Ascending aorta (tissue), 2 donors: ENCODE results near the gene KPTN. TPM values are rescaled to one million over a fixed set of nuclear protein-coding genes. Genes with fewer than 3 reads are reported as not detected.
A peak's percentile ranks its signal among the peaks of the same experiment; 100 is the strongest.

Experiments used
- DNase-seq, 2 donors: peaks; one replicate each; pipeline ENCODE4 v3.0.0-alpha.2; 2019; ENCODE audit warnings: low spot score in 2 of 2
- H3K27ac ChIP-seq, 2 donors: fragments of 200-600 bp; sonication (generic); one replicate each; pipeline ENCODE4 v1.5.1; 2016 to 2017; ENCODE audit warnings: mild to moderate bottlenecking in 1 of 2
- H3K27me3 ChIP-seq: fragments of 200-600 bp; sonication (generic); one replicate; pipeline ENCODE4 v1.5.1; 2017
- H3K36me3 ChIP-seq, 2 donors: fragments of 200-600 bp; sonication (generic); one replicate each; pipeline ENCODE4 v1.5.1; 2016
- H3K4me1 ChIP-seq, 2 donors: fragments of 200-600 bp; sonication (generic); one replicate each; pipeline ENCODE4 v1.5.1; 2016 to 2017; ENCODE audit warnings: mild to moderate bottlenecking in 1 of 2
- H3K4me3 ChIP-seq, 2 donors: fragments of 200-600 bp; sonication (generic); one replicate each; pipeline ENCODE4 v1.5.1; 2016 to 2017; ENCODE audit warnings: mild to moderate bottlenecking in 1 of 2
- H3K9me3 ChIP-seq, 2 donors: fragments of 200-600 bp; sonication (generic); one replicate each; pipeline ENCODE4 v1.5.1; 2016
- intact Hi-C: fragments of 100-400 bp; cut with DNase I; formaldehyde crosslinking; loops from one replicate; pipeline ENCODE4 v1.15.1; 2023
- total RNA-seq: library from RNA; depleted of rRNA; stranded (reverse); fragments of >200 nt; gene quantifications from one replicate; pipeline ENCODE4 v1.1.0, GENCODE V29; 2016
- TF ChIP-seq, protein P1 (sequence below), 3 experiments: fragments of 200-600 bp in 2 of 3; fragments of 450-650 bp in 1 of 3; sonication (generic) in 2 of 3; IDR thresholded peaks; one replicate each; pipeline ENCODE4 v1.5.1; 2016 to 2019; ENCODE audit warnings: antibody characterized with exemption in 3 of 3, mild to moderate bottlenecking in 1 of 3, moderate library complexity in 1 of 3

KPTN gene
- total RNA-seq, 1 donor from 2014 or later = 26.0 TPM

DNA sequence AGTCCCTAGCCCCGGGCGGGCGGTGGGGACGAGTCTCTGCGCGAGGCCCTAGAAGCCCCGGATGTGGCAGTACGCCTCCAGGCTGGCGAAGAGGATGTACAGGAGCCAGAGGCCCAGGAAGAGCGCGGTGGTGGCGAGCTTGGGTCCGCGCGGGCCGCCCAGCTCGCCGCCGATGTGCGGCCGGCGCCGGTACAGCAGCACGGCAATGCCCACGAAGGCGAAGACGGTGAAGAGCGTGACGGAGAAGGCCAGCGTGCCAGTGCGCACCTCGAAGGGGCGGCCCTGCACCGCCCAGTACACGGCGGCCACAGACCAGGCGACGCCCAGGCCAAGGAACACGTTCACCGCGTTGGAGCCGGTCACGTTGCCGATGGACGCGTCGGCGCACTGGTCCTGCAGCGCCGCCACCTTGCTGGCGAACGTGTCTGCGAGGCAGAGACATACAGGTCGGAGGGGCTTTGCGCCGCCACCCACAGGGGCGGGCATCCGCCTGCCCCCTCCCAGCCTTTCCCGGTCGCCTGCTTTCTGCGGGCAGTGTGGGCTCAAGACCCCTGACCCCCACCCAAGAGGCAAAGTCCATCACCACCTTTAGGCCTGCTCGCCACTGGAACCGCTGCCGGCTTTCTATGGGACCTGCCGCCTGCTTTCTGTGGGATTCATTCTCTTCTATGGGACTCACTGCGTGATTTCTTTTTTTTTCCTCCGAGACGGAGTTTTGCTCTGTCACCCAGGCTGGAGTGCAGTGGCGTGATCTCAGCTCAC, 53.8 kb downstream of the KPTN start:
- Histone ChIP-seq H3K9me3 (no peaks in the 10 kb centered on the region), H3K4me1 (peaks cover 9 to 13% of the 10 kb centered on the region in 2 donors), H3K4me3 (peak overlapping the region; percentile 24 to 46), H3K36me3 (no peaks in the 10 kb centered on the region), H3K27ac (no peak overlapping the region), H3K27me3 (peaks cover 21% of the 10 kb centered on the region)
- TF ChIP-seq, protein P1, sequence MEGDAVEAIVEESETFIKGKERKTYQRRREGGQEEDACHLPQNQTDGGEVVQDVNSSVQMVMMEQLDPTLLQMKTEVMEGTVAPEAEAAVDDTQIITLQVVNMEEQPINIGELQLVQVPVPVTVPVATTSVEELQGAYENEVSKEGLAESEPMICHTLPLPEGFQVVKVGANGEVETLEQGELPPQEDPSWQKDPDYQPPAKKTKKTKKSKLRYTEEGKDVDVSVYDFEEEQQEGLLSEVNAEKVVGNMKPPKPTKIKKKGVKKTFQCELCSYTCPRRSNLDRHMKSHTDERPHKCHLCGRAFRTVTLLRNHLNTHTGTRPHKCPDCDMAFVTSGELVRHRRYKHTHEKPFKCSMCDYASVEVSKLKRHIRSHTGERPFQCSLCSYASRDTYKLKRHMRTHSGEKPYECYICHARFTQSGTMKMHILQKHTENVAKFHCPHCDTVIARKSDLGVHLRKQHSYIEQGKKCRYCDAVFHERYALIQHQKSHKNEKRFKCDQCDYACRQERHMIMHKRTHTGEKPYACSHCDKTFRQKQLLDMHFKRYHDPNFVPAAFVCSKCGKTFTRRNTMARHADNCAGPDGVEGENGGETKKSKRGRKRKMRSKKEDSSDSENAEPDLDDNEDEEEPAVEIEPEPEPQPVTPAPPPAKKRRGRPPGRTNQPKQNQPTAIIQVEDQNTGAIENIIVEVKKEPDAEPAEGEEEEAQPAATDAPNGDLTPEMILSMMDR (IDR thresholded peaks at IDR 0.05) = peak; percentile 34 to 50 (median 35)
- no peak for DNase-seq
- intact Hi-C loops = no loop called here

DNA sequence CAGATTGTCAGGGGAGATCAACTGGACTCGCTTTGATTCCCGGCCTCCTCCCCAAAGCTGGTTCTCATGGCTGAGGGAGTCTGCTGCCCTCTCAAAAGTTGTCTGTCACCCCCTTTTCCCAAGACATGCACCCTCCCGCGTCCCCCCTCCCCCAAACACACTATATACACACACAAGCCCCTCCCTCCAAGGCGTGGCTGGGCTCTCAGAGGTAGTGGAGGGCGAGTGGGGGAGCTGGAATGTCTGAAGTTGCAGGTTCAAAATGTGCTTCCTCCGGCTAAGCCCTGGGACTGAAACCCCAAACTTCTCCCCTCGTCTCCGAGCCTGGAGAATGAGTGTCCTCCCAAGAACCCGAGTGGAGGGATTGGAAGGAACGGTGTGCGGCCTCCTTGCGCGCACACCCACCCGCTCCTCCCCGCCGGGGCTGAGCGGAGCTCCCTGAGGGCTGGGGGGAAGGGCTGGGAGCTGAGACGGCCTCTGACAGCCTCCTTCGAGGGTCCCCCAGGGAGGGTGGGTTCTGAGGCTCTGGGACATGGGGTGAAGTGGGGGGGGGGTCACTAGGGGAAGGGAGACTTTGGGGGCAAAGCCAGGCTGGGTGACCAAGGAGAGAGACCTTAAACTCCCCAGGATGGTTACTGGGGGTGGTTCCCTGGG, 54.8 kb downstream of the KPTN start:
- Histone ChIP-seq H3K4me3 (no peak overlapping the region), H3K9me3 (no peaks in the 10 kb centered on the region), H3K27me3 (peaks cover 21% of the 10 kb centered on the region), H3K4me1 (peaks cover 9 to 13% of the 10 kb centered on the region in 2 donors), H3K36me3 (no peaks in the 10 kb centered on the region), H3K27ac (no peak overlapping the region)
- TF ChIP-seq, protein P1 (IDR thresholded peaks at IDR 0.05) = no peak
- intact Hi-C loops = no loop called here
- no peak for DNase-seq

DNA sequence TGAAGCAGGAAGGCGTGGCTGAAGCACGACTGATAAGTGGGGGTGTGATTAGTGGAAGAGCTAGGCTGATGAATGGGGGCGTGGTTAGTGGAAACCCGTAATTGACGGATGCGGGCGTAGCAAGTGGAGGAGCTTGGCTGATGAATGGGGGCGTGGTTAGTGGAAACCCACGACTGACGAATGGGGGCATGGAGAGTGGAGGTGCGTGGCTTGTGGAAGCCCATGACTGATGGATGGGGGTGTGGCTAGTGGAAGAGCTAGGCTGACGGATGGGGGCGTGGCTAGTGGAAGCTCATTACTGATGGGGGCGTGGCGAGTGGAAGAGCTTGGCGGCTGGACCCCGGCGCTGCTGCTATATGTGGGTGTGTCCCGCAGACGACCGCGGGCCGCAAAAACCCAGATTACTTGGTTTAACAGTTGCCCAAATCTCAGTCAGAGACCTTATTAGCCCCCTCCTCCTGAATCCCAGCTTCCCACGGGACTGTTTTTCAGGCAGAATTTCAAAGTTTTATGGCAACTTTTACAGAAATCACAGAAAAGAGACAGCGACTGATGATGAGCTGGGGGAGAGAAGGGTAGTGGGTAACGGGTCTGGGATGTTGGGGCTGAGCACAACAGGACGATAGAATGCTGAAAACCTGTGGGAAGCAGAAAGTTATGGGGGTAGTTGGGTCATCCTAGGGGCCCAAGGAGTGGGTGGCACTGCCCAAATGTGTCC, 55.7 kb downstream of the KPTN start:
- Histone ChIP-seq H3K4me3 (peak overlapping the region in 1 of 2 donors; percentile 28), H3K9me3 (no peaks in the 10 kb centered on the region), H3K27ac (no peak overlapping the region), H3K27me3 (peaks cover 21% of the 10 kb centered on the region), H3K36me3 (no peaks in the 10 kb centered on the region), H3K4me1 (peaks cover 9 to 13% of the 10 kb centered on the region in 2 donors)
- peak; percentile 48 to 82 for DNase-seq
- TF ChIP-seq, protein P1 (IDR thresholded peaks at IDR 0.05) = no peak
- intact Hi-C loops = no loop called here

DNA sequence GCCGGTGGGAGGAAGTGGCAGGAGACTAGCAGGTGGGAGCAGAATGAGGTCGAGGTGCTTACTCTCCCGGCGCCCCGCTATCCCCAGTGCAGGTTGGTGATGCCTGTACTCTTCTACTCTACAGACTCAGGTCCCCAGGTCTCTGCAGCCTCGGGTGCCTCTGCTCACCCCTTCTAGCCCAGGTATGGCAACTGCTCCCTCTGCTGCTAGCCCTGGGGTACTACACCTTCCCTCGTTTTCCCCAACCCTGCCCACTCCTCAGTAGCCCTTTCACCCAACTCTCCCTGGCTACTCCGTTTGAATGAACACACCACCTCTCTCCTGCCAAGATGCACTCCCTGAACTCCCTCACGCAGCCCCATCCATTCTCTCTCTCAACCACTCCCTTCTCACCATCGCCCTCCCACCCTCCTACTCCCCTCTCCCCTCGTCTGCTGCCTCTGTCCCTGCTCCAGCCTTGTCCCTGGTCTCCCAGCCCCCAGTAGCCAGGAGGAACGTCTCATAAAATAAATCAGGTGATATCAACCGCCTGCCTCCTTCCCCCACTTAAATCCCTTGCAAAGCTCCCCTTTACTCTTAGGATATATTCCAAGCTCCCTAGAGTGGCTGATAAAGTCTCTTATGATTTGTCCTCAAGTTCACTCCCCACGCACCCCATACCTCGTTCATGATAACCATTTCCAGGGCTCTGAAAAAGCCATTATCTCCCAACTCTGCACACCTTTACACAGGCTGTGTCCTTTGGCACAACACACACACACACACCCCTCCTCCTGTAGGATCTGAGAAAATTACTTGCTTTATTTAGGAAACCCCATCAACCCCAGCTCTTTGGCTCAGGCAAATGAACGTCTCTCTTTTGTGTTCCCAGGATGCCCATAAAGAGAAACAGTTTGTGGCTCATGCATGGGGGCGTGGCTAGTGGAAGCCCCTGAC, 56.5 kb downstream of the KPTN start:
- no peaks in the 10 kb centered on the region for H3K9me3 ChIP-seq
- no peak for DNase-seq
- peaks cover 9 to 13% of the 10 kb centered on the region in 2 donors for H3K4me1 ChIP-seq
- H3K36me3 ChIP-seq = no peaks in the 10 kb centered on the region
- TF ChIP-seq, protein P1 (IDR thresholded peaks at IDR 0.05) = peak; percentile 53 to 81 (median 78)
- H3K27ac ChIP-seq = no peak overlapping the region
- H3K27me3 ChIP-seq = peaks cover 25% of the 10 kb centered on the region
- intact Hi-C loops = no loop called here
- H3K4me3 ChIP-seq = peak overlapping the region in 1 of 2 donors; percentile 28

Other genes starting within 250 kb of the KPTN start
- gene CCDC9, start 227.7 kb downstream of the KPTN start, total RNA-seq = 45.3 TPM
- 33.7 TPM for gene INAFM1, start 209.3 kb downstream of the KPTN start, total RNA-seq
- gene C5AR1, start 174.4 kb downstream of the KPTN start, total RNA-seq = 9.3 TPM
- 18.3 TPM for gene C5AR2, start 152.0 kb downstream of the KPTN start, total RNA-seq
- gene DHX34, start 134.9 kb downstream of the KPTN start, total RNA-seq = 8.0 TPM
- 28.6 TPM for gene MEIS3, start 64.7 kb downstream of the KPTN start, total RNA-seq
- gene SLC8A2, start 12.3 kb downstream of the KPTN start, total RNA-seq = not detected
- 102 TPM for gene NAPA, start 30.8 kb upstream of the KPTN start, total RNA-seq
- not detected for gene ZNF541, start 88.9 kb upstream of the KPTN start, total RNA-seq
- 19.7 TPM for gene BICRA, start 124.9 kb upstream of the KPTN start, total RNA-seq
- 342 TPM for gene EHD2, start 229.2 kb upstream of the KPTN start, total RNA-seq